HG03571 (cell line): ENCODE results near the gene CCNK.

Source experiments
- ATAC-seq: cut with Tn5 transposase; IDR thresholded peaks from one replicate; pipeline ENCODE4 v1.9.1; 2021; ENCODE audit not compliant: unreplicated experiment

Gene CCNK

DNA sequence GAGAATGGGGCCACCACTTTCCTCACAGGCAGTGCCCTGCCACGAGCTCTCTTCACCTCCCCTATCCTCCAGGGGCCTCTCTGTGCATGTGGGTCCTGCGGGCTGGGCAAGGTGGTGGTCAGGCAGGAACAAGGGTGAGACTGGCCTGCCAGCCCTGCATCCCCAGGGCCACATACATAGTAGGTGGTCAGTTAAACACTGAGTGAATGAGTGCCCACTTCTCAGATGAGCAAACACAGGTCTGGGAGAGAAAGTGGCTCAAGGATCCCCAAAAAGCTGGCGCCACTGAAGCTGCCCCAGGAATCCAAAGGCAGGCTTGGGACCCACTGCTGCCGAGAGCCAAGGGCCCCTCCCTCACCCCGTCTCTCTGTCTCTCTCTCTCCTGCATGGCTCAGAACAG lies 51.1 kb downstream of the CCNK start:
- ATAC-seq, result no peak

DNA sequence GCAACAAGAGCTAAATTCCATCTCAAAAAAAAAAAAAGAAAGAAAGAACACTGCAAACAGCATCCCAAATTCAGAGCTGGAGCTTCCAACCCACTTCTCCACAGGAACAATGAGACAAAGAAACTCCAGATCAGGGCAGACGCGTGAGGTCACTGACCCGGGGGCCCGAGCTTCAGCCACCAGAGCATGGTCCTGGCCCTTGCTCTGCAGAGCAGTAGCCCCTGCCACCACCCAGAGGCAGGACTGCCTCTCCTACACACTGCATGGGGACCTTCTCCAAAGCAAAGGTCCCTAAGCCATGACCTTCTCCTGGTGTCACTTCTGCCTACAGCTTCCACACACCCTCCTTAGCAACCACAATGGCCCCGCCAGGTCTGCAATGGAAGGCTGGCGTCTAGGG lies 53.1 kb downstream of the CCNK start:
- no peak for ATAC-seq

DNA sequence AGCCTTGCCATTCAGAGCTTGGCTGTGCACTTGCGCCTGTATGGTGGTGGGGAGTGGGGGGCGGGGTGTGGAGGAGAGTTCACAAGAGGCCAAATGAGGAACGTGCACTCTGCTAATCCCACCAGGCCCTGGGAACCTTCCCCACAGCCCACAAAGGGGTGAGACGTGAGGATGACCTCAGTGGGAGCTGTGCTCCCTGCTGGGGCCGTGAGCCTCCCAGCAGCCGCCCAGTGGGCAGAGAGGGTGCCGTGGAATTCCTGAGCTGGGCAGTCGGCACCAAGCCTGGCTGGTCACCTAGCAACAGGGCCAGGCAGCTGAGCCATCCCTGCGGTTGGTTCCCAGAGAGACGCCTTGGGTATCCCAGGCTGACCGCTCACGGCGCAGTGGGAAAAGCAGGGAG lies 53.7 kb downstream of the CCNK start:
- ATAC-seq, result no peak

DNA sequence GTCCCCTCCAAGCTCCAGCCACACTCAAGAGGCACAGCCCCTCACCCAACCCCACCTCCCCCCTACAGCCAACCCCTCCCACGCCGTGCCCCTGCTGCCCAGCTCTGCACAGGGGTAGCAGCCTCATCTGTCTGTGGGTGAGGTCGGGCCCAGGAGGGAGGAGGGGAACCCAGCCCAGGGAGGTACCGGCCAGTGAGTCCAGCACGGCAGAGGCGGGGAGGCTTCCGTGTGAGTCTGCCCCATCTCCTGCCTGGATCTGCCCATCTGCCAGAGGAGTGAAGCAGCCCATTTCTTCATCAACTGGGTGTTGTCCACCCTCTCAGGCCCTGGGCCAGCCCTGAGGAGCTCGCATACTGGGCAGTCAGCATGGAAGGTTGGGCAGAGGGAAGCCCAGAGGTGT lies 54.2 kb downstream of the CCNK start:
- ATAC-seq, result no peak

DNA sequence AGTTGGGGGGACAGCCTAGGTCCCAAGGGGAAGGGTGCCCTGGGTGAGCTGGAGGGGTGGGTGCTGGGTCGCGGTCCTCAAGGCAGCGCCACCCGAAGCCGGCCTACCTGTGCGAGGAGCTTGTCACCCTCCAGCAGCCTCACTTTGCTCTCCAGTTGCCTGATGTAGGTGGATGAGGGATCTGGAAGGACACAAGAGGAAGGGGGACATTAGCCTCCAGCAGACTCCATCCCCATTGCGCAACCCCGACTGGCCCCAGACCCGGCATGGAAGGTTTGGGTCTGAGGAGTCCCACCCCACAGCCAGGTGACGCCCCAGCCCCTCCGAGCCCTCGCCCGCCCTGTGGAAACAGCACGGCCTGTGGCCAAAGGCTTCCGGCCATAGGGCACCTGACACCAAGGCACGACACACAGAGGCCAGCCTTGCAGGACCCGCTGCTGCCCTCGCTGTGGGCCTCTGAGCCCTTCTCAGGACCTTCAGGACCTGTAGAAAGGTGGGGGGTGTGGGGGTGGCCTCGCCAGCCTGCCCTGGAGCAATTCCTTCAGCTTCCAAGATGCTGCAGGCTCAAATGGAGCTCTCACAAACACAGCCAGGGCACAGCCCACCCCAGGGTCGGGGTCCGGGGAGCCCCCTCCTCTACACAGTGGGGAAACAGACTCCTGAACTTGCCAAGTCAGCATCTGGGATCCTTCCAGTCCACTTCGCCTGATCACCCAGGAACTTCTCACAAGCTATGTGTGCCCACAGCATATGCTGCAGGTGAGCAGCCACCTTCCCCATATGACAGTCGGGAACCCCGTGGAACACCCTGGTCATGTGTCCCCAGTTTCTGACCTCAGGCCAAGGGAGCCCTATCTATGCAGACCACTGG lies 54.9 kb downstream of the CCNK start:
- no peak for ATAC-seq

DNA sequence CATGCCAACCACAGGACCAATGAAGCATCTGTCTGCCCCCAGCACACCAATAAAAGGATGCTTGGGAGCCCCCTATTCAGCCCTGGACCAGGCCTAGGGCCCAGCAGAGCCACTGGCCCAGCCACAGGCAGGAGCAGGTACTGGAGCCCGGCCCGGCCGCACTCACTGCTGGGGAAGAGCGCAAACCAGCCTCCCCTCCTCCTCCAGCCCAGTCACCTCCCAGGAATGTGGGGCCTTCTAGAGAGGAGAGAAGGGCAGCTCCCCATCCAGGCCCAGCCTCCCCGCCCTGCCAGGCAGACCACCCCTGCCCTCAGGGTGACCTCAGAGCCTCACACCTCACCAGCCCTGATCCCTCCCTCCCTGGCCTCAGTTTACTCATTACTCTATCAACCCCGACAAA lies 56.2 kb downstream of the CCNK start:
- ATAC-seq, result no peak

DNA sequence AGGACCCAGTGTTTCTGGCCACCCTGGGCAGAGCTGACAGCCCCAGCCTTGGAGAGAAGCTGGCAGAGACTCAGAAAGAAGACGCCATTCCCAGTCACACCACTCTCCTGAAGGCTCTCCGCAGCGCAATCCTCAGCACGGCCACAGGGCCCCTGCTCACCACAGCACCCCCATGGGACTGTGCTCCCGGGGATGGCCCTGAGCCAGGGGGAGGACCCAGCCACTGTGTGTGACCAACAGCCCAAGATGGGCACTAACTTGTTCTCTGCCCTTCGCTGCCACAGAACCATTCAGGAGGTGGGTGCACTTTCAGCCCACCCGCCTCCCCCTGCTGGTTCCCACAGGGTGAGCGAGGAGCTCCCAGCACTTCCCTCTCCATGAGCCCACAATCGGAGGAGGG lies 57.1 kb downstream of the CCNK start:
- no peak for ATAC-seq

DNA sequence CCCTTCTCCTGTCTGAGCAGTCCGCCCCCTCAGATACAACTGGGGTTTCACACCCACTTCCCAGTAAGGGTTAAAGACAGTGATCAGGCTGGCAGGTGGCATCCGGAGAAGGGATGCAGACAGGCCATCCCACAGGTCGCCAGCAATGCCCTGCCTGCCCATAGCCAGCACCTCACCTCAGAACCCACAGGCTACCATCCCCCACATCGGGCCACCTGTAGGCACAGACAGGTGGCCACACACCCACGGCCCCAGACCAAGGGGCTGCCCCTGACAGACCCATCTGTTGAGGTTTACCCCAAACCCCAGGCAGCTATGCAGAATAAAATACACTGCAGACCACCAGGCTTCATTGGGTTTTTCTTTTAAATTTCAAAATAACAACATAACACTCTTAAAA lies 57.5 kb downstream of the CCNK start:
- no peak for ATAC-seq

DNA sequence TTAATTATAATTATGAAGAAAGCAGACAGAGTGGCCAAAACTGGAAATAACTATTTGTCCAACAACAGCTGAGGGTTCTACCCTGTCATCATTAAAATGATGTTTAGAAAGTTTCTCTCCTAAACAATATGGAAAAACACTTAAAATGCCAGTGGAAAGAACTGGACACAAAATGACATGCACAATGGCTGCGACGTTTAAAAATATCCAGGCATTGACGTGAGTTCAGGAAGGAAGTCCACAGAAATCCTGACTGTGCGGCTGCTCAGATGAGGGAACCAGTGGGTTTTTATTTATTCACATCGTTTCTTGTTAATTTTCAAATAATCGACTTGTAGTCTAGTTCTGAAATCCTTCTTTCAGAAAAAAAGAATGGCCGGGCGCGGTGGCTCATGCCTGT lies 58.3 kb downstream of the CCNK start:
- ATAC-seq, result no peak

DNA sequence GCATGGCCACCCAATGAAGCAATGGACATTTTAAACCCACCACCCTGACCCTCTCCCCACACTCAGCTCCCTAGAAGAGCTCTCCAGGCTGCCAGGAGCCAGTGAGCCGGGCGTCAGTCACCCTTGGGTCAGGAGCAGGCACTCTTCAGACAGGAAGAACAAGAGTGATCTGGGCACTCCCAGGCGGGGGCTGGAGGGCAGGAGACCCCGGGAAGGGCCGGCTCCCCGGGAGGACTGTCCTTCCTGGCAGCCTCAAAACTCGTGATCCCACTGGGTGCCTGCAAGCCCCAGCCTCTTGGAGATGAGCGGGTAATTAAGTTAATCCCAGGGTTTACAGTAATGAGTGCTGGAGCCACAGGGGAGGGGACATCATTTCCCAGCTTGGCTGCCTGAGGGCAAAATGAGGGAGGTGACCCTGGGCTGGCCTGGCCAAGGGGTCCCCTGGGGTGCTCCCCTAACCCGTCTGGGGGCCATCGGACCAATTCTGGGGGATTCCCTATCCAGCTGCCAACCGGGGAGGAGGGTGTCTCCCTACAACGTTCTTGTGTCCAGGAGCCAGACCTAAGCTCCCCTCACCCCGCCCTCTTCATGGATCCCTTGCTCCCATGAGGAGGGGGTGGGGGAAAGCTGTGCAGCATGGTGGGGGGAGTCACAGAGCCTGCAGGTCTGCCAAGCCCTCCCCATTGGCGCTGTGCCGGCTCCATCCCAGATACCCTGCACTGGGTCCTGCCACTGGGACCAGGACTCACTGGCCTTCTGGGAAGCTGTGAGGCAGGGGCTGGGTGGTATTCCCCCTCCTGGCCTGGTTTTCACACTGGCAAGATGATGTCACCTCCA lies 59.2 kb downstream of the CCNK start:
- ATAC-seq, result no peak

DNA sequence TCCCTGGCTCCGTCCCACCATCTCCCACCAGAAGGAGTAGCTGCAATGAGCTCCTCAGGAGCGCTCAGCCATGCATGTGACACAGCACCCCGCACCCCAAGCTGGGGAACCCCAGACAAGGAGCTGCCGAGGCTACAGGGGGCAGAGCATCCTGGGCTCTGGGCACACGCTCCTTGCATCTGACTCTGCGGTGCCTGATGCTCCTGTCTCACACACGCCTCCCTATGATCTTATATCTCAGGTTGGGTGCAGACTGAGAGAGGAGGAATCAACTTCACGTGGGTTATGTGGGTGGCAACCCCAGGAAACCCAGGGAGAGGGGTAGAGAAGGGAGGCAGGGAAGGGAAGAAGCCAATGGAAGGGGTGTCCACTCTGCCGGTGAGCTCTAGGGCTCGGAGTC lies 60.0 kb downstream of the CCNK start:
- no peak for ATAC-seq

DNA sequence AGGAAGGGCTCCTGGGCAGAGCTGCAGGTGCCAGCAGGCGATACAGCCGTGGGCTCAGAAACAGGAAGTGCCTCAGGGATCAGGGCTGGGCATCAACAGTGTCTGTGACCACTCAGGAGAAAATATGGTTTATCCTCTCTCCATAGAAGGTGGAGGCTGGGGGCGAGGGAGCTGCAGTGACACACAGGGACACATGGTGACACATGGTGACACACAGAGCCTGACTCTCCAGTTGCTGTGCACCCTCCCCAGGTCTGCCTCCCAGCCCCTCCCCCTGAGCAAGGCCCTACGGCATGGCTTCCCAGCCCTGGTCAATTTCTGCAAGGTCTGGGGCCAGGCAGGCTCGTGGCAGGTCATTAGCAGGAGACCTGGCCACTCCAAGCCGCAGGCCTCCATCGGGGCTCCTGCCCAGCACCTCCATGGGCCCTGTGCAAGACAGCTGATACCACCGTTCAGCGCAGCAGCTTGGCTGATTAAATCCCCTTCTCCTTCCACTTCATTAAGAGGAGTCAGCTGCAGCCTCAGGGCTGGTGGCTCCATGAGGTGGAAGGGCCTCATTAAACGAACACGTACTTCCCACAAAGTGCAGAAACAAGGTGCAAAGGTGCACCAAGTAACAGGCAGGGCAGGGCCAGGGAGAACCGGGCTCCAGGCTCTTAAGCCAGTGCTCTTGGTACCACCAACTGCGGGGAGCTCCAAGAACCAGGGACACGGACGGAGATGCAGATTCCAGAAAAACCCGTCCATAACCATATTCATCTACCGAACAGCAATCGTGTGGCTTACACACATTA lies 60.7 kb downstream of the CCNK start:
- ATAC-seq, result no peak

DNA sequence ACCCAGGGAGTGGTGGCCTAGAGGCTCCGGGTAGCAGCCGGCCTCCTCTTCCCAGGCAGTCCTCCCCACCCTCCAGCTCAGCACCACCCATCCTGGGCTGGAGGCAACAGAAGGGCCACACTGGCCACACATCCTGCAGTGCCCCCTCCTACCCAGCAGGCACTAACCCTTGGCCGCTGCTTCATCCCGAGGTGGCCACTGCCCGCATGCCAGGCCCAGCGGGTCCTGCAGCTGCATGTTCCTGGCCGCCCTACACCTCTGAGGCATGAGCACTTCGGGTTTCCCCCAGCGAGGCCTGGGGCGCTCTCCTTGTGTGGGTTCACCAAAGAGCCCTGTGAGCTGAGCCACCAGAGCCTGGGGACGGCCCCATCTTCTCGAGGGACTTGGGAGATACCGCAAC lies 61.4 kb downstream of the CCNK start:
- no peak for ATAC-seq

DNA sequence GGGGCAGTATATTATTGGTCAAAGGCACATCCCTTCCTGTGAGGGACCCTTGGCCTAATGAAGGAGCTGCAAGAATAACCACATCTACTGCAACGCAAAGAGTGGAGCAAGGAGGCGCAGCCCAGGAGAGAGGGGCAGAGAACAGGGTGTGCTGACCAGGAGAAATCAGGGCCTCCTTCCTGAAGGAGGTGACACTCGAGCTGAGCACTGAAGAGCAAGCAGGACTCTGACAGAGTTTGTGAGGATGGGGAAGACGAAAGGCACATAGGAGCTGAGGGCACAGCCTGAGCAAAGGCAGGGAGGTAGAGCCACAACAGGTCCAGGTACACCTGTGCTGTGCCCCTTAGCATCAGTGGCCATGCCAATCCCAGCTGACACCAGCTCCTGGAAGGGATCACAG lies 62.2 kb downstream of the CCNK start:
- no peak for ATAC-seq

DNA sequence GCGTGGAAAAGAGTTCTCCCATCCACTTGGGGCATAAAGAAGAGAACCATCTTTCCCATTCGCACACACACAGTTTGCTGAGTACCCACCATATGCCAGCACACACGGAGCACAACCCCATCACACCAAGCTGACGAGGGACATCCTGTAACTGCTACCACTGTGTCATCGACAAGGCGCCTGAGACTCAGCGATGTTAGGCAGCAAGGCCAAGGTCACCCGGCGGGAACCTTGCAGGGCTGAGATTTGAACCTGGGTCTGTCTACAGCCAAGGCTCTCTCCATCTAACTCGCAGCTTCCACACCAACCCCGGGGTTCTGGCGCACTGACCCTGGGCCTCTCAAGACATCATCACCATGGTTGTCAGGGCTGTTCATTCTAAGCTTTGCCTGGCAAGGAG lies 62.8 kb downstream of the CCNK start:
- ATAC-seq, result no peak

DNA sequence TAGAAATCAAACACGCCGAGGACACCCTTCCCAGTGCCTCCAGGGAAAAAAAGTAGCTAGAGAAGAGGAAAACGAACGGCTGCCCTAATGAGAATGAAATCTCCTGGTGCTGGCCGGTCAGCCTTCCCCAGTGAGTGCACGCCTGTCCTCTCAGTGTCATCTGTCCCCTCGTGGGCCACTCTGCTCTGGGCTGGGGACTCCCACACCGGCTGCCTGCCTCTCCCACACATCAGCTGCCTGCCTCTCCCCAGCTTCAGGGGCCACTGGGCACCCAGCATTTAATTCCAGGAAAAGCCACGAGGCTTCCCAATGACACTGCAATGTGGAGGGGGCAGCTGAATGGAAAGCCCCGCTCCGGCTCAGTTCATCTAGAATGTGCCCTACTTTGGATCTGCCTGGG lies 63.8 kb downstream of the CCNK start:
- ATAC-seq, result no peak

DNA sequence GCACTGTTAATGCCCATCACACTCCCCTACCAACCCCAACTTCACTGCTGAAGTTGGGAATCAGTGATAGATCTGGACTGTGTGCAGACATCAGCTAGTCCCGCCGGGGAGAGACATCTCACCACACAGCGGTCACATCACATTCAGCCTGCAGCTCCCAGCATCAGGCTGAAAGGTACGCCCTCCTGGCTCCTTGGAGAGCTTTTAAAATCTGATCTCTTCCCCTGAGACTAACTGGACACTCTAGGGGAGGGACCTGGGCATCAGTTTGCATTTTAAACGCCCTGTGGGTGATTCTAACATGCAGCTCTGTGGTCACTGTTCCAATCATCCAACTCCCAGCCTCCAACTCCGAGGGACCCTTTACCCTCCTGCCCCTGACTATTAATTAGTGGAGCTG lies 64.4 kb downstream of the CCNK start:
- no peak for ATAC-seq

DNA sequence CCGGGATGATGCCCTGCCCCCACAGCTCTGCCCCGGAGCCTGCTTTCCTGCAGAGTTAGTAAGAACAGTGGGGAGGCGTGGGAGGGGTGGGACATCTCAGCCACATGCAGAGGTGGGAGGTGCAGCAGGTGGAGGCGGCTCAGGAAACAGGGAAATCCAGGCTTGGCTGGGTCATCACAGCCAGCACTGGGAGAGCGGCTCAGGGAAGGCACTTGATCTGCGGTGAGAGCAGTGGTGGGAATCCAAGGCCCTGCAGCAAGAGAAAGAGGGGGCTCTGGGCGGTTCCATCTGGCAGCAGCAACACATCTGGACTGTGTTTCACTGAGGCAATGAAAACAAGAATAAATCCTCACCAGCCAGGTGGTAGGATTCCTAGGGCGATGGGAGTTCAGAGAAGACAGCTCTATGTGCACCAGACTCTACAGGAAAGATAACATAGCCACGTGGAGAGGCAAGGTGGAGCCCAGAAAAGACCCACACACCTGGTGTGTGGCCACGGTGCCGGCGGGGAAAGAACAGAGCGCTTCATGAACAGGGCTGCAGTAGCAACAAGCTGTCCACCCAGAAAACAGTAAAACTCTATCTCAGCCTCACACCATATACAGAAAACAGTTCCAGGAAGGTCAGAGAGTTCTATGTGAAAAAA lies 65.1 kb downstream of the CCNK start:
- ATAC-seq, result no peak

DNA sequence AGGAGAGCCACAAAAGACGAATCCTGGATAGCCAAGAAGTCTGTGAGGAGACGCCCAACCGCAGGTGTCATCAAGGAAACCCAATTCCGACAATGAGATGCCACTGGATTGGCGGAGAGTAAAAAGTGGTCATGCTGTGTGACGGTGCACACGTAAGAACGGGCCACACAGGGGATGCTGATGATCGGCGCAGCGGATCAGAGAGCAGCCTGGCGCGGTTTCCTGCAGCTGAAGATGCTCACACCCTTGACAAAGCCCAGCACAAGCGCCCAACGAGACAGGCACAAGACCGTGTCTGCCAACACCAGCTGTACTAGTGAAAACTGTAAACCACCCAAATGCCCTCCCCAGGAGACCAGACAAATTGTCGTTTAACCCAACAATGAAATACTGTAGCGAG lies 67.0 kb downstream of the CCNK start:
- no peak for ATAC-seq

DNA sequence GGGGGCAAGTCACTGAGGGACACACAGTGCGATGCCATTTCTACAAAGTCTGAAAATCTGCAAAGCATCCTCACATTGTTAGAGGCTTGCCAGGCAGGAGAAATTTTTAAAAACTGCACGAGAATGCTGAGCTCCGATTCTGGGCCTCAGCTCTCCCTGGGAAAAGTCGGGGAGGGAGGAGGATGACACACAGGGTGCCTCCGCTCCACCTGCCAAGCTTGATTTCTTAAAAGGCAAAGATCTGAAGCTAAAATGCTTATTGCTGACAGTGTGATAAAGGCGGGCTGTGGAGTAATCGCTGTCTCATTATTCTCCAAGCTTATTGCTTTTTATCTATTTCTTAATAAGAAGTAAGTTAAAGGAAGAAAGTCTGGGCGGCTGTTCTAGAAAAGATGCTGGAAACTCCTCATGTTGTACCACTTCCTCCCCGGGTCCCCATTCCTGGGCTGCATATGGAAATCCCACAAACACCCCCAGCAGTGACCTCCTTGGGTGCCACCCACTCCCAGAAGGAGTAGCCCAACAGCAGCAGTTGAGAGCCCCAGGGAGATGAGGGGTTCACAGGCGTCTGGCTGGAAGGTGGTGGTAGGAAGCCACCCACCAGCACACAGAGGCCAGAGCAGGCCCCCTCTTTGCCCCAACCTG lies 67.8 kb downstream of the CCNK start:
- no peak for ATAC-seq

DNA sequence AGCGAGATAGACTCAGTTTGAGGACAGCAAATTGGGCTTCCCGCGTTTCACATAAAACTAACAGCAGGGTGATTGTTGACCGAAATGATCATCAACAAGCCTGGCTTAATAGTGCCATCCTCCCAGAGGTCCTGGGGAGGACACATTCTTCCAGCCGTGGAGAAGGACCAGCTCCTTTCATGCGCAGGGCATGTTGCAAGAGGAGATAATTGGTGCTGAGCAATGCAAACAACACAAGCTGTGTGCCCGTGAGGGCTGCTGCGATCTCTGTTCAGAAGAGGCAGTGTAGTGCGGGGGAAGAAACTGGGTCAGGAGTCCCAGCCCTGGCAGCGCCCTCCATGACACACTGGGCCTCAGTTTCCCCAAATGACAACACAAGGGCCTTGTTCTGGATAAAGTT lies 68.5 kb downstream of the CCNK start:
- ATAC-seq, result no peak
